ENCODE measurements around the gene OCA2. TPM values are rescaled to one million over a fixed set of nuclear protein-coding genes. Genes with fewer than 3 reads are reported as not detected.

The OCA2 gene
- polyA plus RNA-seq, 3 donors, result not detected

DNA sequence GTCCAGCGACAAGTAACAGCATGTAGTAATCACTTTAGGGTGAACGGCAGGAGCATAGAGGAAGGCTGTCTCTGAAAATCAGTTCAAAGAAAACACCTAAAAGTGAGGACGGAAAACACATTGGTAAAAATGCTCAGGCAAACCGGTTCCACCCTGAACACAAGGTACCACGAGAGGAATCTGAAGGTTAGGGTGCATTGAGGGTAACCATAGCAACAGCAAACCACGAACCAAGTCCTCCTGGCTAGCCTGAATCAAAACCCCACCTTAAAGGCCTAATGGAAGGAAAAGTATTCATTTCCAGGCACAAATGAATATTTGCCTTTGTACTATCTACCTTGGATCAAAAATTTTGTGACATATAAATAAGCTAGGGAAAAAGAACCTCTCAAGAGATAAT lies 315.0 kb downstream of the OCA2 start:
- Histone ChIP-seq H3K27me3 (ENCODE audit: control insufficient read depth in 2 of 2, insufficient read depth in 2 of 2, low read length in 2 of 2) (no peaks in the 10 kb centered on the region), H2AFZ (ENCODE audit: insufficient read depth, low read depth, low read length, poor library complexity, severe bottlenecking) (no peak overlapping the region), H3K27ac (ENCODE audit: low read depth in 1 of 2, low read length in 2 of 2) (no peak overlapping the region), H3K4me3 (replicated peaks in 1 of 3; ENCODE audit: low read depth in 2 of 3, low read length in 3 of 3) (no peak overlapping the region), H3K9me3 (replicated peaks in 1 of 2; ENCODE audit: control insufficient read depth in 1 of 2, insufficient read depth in 1 of 2, low read length in 2 of 2) (peaks cover 10 to 13% of the 10 kb centered on the region in 2 donors), H3K36me3 (replicated peaks in 1 of 2; ENCODE audit: control insufficient read depth in 1 of 2, insufficient read depth in 2 of 2, low read length in 2 of 2) (no peaks in the 10 kb centered on the region), H3K4me2 (replicated peaks; ENCODE audit: extremely low read depth, low read length, poor library complexity, severe bottlenecking) (no peak overlapping the region), H3K9ac (ENCODE audit: insufficient read depth, low read length, poor library complexity, severe bottlenecking) (no peak overlapping the region), H3K4me1 (ENCODE audit: control insufficient read depth in 1 of 2, insufficient read depth in 2 of 2, low read length in 2 of 2) (no peaks in the 10 kb centered on the region), H4K20me1 (ENCODE audit: insufficient read depth, low read length) (no peaks in the 10 kb centered on the region), H3K79me2 (ENCODE audit: insufficient read depth, low read length) (no peaks in the 10 kb centered on the region)
- DNase-seq, result no peak
- Mint-ChIP-seq H3K27me3 (ENCODE audit: low read depth in 3 of 3) (peaks cover 0 to 1% (median 0%) of the 10 kb centered on the region in 3 donors), H3K27ac (no peak overlapping the region), H3K9me3 (peaks cover 0 to 8% (median 2%) of the 10 kb centered on the region in 7 donors), H3K36me3 (no peaks in the 10 kb centered on the region), H3K4me3 (no peak overlapping the region), H3K4me1 (no peaks in the 10 kb centered on the region)
- TF ChIP-seq, protein P1, sequence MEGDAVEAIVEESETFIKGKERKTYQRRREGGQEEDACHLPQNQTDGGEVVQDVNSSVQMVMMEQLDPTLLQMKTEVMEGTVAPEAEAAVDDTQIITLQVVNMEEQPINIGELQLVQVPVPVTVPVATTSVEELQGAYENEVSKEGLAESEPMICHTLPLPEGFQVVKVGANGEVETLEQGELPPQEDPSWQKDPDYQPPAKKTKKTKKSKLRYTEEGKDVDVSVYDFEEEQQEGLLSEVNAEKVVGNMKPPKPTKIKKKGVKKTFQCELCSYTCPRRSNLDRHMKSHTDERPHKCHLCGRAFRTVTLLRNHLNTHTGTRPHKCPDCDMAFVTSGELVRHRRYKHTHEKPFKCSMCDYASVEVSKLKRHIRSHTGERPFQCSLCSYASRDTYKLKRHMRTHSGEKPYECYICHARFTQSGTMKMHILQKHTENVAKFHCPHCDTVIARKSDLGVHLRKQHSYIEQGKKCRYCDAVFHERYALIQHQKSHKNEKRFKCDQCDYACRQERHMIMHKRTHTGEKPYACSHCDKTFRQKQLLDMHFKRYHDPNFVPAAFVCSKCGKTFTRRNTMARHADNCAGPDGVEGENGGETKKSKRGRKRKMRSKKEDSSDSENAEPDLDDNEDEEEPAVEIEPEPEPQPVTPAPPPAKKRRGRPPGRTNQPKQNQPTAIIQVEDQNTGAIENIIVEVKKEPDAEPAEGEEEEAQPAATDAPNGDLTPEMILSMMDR (IDR thresholded peaks at IDR 0.05), result no peak
- intact Hi-C loops (cut with micrococcal nuclease), result no loop called here
- 93% methylated on average over 2 of the region's 6 CpGs for WGBS (ENCODE audit: insufficient coverage)

DNA sequence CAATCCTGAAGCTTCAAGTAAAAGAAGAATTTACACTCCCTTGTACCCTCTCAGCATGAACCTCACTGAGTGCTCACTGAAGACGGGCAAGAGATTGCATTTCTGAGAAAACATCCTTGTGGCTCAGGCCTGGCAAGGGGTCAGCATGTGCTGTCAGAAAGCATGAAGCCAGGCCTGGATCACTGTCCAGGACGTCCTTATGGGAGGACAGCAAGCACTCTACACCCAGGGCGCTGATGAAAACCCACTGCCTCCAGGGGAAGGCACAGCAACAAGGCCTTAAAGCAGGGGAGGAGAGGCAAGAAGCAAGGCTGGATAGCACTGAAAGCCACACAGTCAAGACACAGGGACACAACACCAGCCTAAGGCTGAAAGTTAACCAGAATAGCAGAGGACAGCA lies 315.4 kb downstream of the OCA2 start:
- H3K9me3 ChIP-seq (replicated peaks in 1 of 2; ENCODE audit: control insufficient read depth in 1 of 2, insufficient read depth in 1 of 2, low read length in 2 of 2), result peaks cover 10 to 13% of the 10 kb centered on the region in 2 donors
- H3K27me3 Mint-ChIP-seq (ENCODE audit: low read depth in 3 of 3), result peaks cover 0 to 1% (median 0%) of the 10 kb centered on the region in 3 donors
- no peak overlapping the region for H3K27ac Mint-ChIP-seq
- H3K4me1 Mint-ChIP-seq, result no peaks in the 10 kb centered on the region
- TF ChIP-seq, protein P1 (IDR thresholded peaks at IDR 0.05), result no peak
- H3K9me3 Mint-ChIP-seq, result peaks cover 0 to 8% (median 2%) of the 10 kb centered on the region in 7 donors
- H3K4me1 ChIP-seq (ENCODE audit: control insufficient read depth in 1 of 2, insufficient read depth in 2 of 2, low read length in 2 of 2), result no peaks in the 10 kb centered on the region
- H3K4me3 ChIP-seq (replicated peaks in 1 of 3; ENCODE audit: low read depth in 2 of 3, low read length in 3 of 3), result no peak overlapping the region
- no peak overlapping the region for H3K4me3 Mint-ChIP-seq
- no peak for DNase-seq
- no peak overlapping the region for H2AFZ ChIP-seq (ENCODE audit: insufficient read depth, low read depth, low read length, poor library complexity, severe bottlenecking)
- H3K27ac ChIP-seq (ENCODE audit: low read depth in 1 of 2, low read length in 2 of 2), result no peak overlapping the region
- H3K36me3 Mint-ChIP-seq, result no peaks in the 10 kb centered on the region
- no peaks in the 10 kb centered on the region for H3K27me3 ChIP-seq (ENCODE audit: control insufficient read depth in 2 of 2, insufficient read depth in 2 of 2, low read length in 2 of 2)
- no peak overlapping the region for H3K4me2 ChIP-seq (replicated peaks; ENCODE audit: extremely low read depth, low read length, poor library complexity, severe bottlenecking)
- intact Hi-C loops (cut with micrococcal nuclease), result no loop called here
- H3K36me3 ChIP-seq (replicated peaks in 1 of 2; ENCODE audit: control insufficient read depth in 1 of 2, insufficient read depth in 2 of 2, low read length in 2 of 2), result no peaks in the 10 kb centered on the region
- no peak overlapping the region for H3K9ac ChIP-seq (ENCODE audit: insufficient read depth, low read length, poor library complexity, severe bottlenecking)
- 83% methylated on average over 3 of the region's 3 CpGs for WGBS (ENCODE audit: insufficient coverage)
- no peaks in the 10 kb centered on the region for H4K20me1 ChIP-seq (ENCODE audit: insufficient read depth, low read length)
- no peaks in the 10 kb centered on the region for H3K79me2 ChIP-seq (ENCODE audit: insufficient read depth, low read length)
